Pancreas (tissue), 10 donors: ENCODE results near the gene PRSS36. TPM values are rescaled to one million over a fixed set of nuclear protein-coding genes. Genes with fewer than 3 reads are reported as not detected.
"Not testable (repeated sequence)": the region's sequence is repeated elsewhere in the genome, so short reads cannot be mapped to it uniquely, and the experiment has no call there.

Experiments
- ATAC-seq, 4 donors: fragments of 200-7000 bp; cut with Tn5 transposase; one replicate each; pipeline versions ENCODE4 v1.8.0 to v1.9.1; 2020; ENCODE audit warnings: mild to moderate bottlenecking in 4 of 4, moderate library complexity in 4 of 4
- DNase-seq, 6 donors: peaks; one replicate each; pipeline ENCODE4 v3.0.0-alpha.2; 2020
- FAIRE-seq: peaks from 2 replicates; lab custom pipeline; 2012; peaks lifted over from hg19 to GRCh38; lab: Jason Lieb, UNC
- H3K27ac ChIP-seq, 4 donors: fragments of 200-600 bp; sonication (generic); 1 replicate in 3 of 4; 2 replicates in 1 of 4; pipeline versions ENCODE4 v1.5.0 to v1.8.0; 2020
- H3K27me3 ChIP-seq, 4 donors: fragments of 200-600 bp; one replicate each; pipeline ENCODE4 v1.8.0; 2021
- H3K36me3 ChIP-seq, 3 donors: fragments of 200-600 bp; sonication (generic) in 1 of 3; one replicate each; pipeline versions ENCODE4 v1.5.0 to v1.8.0; 2020 to 2021
- H3K4me1 ChIP-seq, 3 donors: fragments of 200-600 bp; one replicate each; pipeline ENCODE4 v1.8.0; 2021
- H3K4me3 ChIP-seq, 4 donors: fragments of 200-600 bp; sonication (generic) in 2 of 4; one replicate each; pipeline versions ENCODE4 v1.5.0 to v1.8.0; 2020 to 2021
- H3K9me3 ChIP-seq, 4 donors: fragments of 200-600 bp; one replicate each; pipeline ENCODE4 v1.8.0; 2021
- WGBS, 2 donors: extraction: QIAGEN DNeasy Blood & Tissue Kit; methylation state at CpG; one replicate each; pipeline ENCODE4 v1.1.7; 2013; 5-methylcytosine and 5-hydroxymethylcytosine counted together
- intact Hi-C, 3 donors: fragments of 100-400 bp; cut with DNase I; formaldehyde crosslinking; loops; one replicate each; pipeline versions ENCODE4 v1.11.1 to v1.14.2; 2022
- polyA plus RNA-seq, 2 donors: library from polyadenylated mRNA; stranded (reverse); fragments of 200-250 nt; gene quantifications; one replicate each; pipeline ENCODE4 v1.2.3, GENCODE V29; 2013
- total RNA-seq, 6 donors: library from RNA; stranded (reverse); fragmentation: NEBNext Ultra II Directional in 4 of 6; extraction: Animal tissue kit (Norgen Biotek cat#: 25700) in 4 of 6; gene quantifications; one replicate each; pipeline versions ENCODE4 v1.2.1 to v1.2.4, GENCODE V29; 2021 to 2023
- TF ChIP-seq, protein P1 (sequence below), 4 donors: fragments of 200-600 bp; sonication (generic) in 3 of 4; IDR thresholded peaks; one replicate each; pipeline versions ENCODE4 v1.5.0 to v1.8.0; 2021; ENCODE audit warnings: antibody characterized with exemption in 4 of 4
- donor health status: healthy with polysubstance abuse.
- donor health status: DM: no; HTN: no; CAD: no; lungs with moderate emphysema.
- donor health status: DM: no; HTN: no; CAD: no.
- donor health status: control.
- donor health status: control.
- donor health status: Bipolar disorder and iron deficiency.
- donor health status: DM: yes; HTN: yes; CAD: no.
- donor health status: DM: no; HTN: no; CAD: no.
- donor health status: DM: no; HTN: no; CAD: no.
- donor health status: DM: yes; HTN: yes; CAD: no.

The PRSS36 gene
- total and polyA plus RNA-seq, 8 donors = 0.14 to 3.1 (median 1.1) TPM

GRCh38 chr16:31142109-31143010, 7.5 kb downstream of the PRSS36 start:
- H3K9me3 ChIP-seq = no peaks in the 10 kb centered on the region
- peak overlapping the region; percentile 71 to 91 (median 88) for H3K27ac ChIP-seq
- no peaks in the 10 kb centered on the region for H3K27me3 ChIP-seq
- 3% methylated on average over 75 to 89 of the region's 89 CpGs for WGBS, 2 donors
- ATAC-seq (peak; percentile 86 to 95 (median 91)), FAIRE-seq (peak; percentile 87), DNase-seq (peak; percentile 98 to 100 (median 99))
- no peaks in the 10 kb centered on the region for H3K36me3 ChIP-seq
- H3K4me3 ChIP-seq = peak overlapping the region; percentile 13 to 48 (median 35)
- TF ChIP-seq, protein P1, sequence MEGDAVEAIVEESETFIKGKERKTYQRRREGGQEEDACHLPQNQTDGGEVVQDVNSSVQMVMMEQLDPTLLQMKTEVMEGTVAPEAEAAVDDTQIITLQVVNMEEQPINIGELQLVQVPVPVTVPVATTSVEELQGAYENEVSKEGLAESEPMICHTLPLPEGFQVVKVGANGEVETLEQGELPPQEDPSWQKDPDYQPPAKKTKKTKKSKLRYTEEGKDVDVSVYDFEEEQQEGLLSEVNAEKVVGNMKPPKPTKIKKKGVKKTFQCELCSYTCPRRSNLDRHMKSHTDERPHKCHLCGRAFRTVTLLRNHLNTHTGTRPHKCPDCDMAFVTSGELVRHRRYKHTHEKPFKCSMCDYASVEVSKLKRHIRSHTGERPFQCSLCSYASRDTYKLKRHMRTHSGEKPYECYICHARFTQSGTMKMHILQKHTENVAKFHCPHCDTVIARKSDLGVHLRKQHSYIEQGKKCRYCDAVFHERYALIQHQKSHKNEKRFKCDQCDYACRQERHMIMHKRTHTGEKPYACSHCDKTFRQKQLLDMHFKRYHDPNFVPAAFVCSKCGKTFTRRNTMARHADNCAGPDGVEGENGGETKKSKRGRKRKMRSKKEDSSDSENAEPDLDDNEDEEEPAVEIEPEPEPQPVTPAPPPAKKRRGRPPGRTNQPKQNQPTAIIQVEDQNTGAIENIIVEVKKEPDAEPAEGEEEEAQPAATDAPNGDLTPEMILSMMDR (IDR thresholded peaks at IDR 0.05) = peak; percentile 91 to 97 (median 95)
- intact Hi-C loops = loop anchor here in 1 of 3 donors (10.0 kb wide), 1 partner anchor 302 kb away; the partner anchor contains the start of gene ZNF843
- H3K4me1 ChIP-seq = peaks cover 18 to 30% (median 22%) of the 10 kb centered on the region in 3 donors

DNA sequence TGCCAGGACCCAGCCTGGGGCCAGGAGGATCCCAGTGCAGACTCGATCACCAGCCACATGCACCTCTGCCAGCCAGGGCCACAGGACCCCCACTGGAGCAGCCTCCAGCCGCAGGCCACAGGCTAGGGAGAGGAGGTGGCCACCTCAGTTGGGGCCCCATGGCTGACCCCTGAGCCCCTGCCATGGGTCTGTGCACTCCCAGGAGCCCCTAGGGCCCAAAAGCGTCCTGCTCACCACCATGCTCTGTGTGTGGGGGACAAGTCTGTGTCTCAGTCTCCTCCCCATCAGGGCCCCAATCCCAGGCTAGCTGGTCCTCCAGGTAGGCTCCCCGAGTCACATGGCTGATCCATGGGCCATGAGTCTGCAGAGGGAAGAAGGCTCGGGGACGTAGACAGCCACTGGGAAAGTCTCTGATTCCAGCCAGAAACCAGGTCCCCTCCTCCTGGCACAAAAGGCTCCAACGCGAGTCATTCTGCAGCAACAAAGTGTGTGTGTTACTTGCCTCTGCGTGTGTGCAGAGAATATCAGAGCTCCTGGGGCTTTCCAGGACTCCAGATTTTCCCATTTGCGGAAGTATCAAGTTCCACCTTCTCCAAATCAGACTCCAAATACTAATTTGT, 8.3 kb downstream of the PRSS36 start:
- no peaks in the 10 kb centered on the region for H3K36me3 ChIP-seq
- intact Hi-C loops = loop anchor here in 1 of 3 donors (10.0 kb wide), 1 partner anchor 303 kb away; the partner anchor contains the start of gene ZNF843
- peaks cover 18 to 30% (median 22%) of the 10 kb centered on the region in 3 donors for H3K4me1 ChIP-seq
- FAIRE-seq (no peak), ATAC-seq (peak; percentile 5 to 16 (median 10)), DNase-seq (peak; percentile 58 to 80 (median 64))
- H3K9me3 ChIP-seq = no peaks in the 10 kb centered on the region
- TF ChIP-seq, protein P1 (IDR thresholded peaks at IDR 0.05) = no peak
- peak overlapping the region; percentile 56 to 91 (median 78) for H3K27ac ChIP-seq
- peak overlapping the region in 2 of 4 donors; percentile 21 to 31 for H3K4me3 ChIP-seq
- WGBS, 2 donors = 20 to 22% methylated on average over 10 of the region's 10 CpGs
- H3K27me3 ChIP-seq = no peaks in the 10 kb centered on the region

DNA sequence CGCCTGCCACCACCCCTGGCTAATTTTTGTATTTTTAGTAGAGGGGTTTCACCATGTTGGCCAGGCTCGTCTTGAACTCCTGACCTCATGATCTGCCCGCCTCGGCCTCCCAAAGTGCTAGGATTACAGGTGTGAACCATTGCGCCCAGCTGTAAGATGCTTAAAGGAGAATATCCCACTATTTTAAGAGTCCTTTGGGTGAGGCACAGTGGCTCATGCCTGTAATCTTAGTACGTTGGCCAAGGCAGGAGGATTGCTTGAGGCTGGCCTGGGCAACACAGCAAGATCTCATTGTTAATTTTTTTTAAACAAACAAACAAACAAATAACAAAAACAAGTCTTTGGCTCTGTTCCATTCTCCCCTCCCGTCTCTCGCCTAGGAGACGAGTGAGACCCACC, 8.8 kb downstream of the PRSS36 start:
- peaks cover 18 to 32% (median 24%) of the 10 kb centered on the region in 3 donors for H3K4me1 ChIP-seq
- H3K9me3 ChIP-seq, DNase-seq, FAIRE-seq, H3K27me3 ChIP-seq, H3K36me3 ChIP-seq, ATAC-seq: not testable (repeated sequence)
- H3K4me3 ChIP-seq = peak overlapping the region in 1 of 4 donors; percentile 21
- intact Hi-C loops = loop anchor here in 1 of 3 donors (10.0 kb wide), 1 partner anchor 304 kb away; the partner anchor contains the start of gene ZNF843
- peak overlapping the region; percentile 56 to 91 (median 78) for H3K27ac ChIP-seq
- 90 to 91% methylated on average over 9 of the region's 9 CpGs for WGBS, 2 donors

DNA sequence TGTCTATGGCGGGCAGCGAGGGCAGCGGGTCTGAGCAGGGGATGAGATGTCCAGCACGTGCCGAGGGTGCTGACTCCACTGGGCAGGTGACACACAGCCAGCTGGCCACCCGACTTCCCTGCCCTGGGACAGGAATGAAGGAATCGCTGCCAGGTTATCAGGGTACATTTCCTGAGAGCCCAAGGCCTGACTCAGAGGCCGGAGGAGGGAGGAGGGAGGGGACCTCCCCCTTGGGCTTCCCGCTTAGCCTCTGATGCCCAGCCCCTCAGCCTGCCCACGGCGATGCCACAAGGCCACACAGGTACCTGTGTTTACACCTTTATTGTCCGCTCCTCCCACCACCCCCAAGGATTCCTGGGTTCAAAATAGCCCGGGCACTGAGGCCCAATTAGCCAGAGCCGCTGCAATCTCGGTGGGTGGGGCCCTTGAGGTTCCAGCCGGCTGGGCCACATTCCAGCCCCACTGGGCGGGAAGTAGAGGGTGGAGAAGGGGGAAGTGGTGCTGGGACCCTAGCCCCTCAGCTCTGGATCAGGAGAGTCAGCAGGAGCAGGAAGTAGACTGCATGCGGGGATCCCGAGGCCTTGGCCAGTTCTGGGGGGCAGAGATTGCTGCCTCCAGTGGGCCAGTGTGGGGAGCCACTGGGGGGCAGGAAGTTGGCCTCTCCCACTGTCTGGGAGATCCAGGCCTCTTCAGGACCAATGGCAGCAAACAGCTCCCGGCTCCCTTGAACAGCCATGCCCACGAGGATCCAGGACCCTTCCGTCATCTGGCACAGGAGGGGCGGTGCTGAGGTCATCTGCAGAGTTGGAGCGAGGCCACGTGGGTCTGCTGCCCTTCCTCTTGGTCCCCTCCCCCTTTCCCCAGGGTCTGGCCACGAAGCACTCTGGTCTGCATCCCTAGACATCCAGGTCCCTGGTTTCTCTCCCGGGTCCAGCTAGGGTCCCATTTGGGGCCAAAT, 11.0 kb downstream of the PRSS36 start:
- DNase-seq (peak; percentile 78 to 95 (median 92)), ATAC-seq (peak; percentile 44 to 58 (median 50)), FAIRE-seq (no peak)
- H3K9me3 ChIP-seq = no peaks in the 10 kb centered on the region
- 28 to 31% methylated on average over 26 to 27 of the region's 27 CpGs for WGBS, 2 donors
- intact Hi-C loops = no loop called here
- H3K4me1 ChIP-seq = peaks cover 18 to 39% (median 27%) of the 10 kb centered on the region in 3 donors
- H3K4me3 ChIP-seq = peak overlapping the region in 1 of 4 donors; percentile 4
- peak overlapping the region; percentile 81 to 90 (median 83) for H3K27ac ChIP-seq
- no peaks in the 10 kb centered on the region for H3K36me3 ChIP-seq
- no peaks in the 10 kb centered on the region for H3K27me3 ChIP-seq
- TF ChIP-seq, protein P1 (IDR thresholded peaks at IDR 0.05) = no peak

GRCh38 chr16:31136822-31137499, 12.9 kb downstream of the PRSS36 start:
- H3K9me3 ChIP-seq, H3K36me3 ChIP-seq, intact Hi-C loops, H3K27ac ChIP-seq, FAIRE-seq, H3K4me3 ChIP-seq, ATAC-seq, H3K27me3 ChIP-seq: not testable (repeated sequence)
- DNase-seq = peak in 2 of 6 donors; percentile 24 to 30
- WGBS, 2 donors = 83 to 89% methylated on average over 20 of the region's 20 CpGs
- H3K4me1 ChIP-seq = peaks cover 22 to 49% (median 40%) of the 10 kb centered on the region in 3 donors
